H9 (cell line): Measurements from ENCODE around the gene OPHN1. TPM values are rescaled to one million over a fixed set of nuclear protein-coding genes. Genes with fewer than 3 reads are reported as not detected.

Source experiments
- DNase-seq: peaks from one replicate; pipeline ENCODE4 v3.0.0-alpha.2; 2017
- H2AFZ ChIP-seq: one replicate; pipeline ENCODE4 v1.6.1; 2013; ENCODE audit warnings: mild to moderate bottlenecking, low read length, control low read depth, moderate library complexity
- H2AK5ac ChIP-seq: 2 replicates; pipeline ENCODE4 v1.6.1; 2013; ENCODE audit warnings: low read length, control low read depth, mixed read lengths; ENCODE audit not compliant: insufficient read length
- H2BK120ac ChIP-seq: one replicate; pipeline ENCODE4 v1.6.1; 2013; ENCODE audit warnings: low read depth, mild to moderate bottlenecking, low read length, control low read depth, inconsistent platforms; ENCODE audit not compliant: poor library complexity, severe bottlenecking
- H2BK12ac ChIP-seq: 2 replicates; pipeline ENCODE4 v1.6.1; 2013; ENCODE audit warnings: low read length, control low read depth, mixed read lengths, low read depth; ENCODE audit not compliant: insufficient read length
- H2BK15ac ChIP-seq: 2 replicates; pipeline ENCODE4 v1.6.1; 2013; ENCODE audit warnings: low read depth, low read length, control low read depth
- H2BK20ac ChIP-seq: one replicate; pipeline ENCODE4 v1.6.1; 2013; ENCODE audit warnings: low read depth, mild to moderate bottlenecking, low read length, control low read depth, inconsistent platforms; ENCODE audit not compliant: poor library complexity, severe bottlenecking
- H2BK5ac ChIP-seq: 2 replicates; pipeline ENCODE4 v1.6.1; 2013; ENCODE audit warnings: low read length, control low read depth, mixed read lengths; ENCODE audit not compliant: insufficient read length
- H3K14ac ChIP-seq: 2 replicates; pipeline ENCODE4 v1.6.1; 2013; ENCODE audit warnings: low read length, control low read depth; ENCODE audit not compliant: insufficient read depth
- H3K18ac ChIP-seq: 2 replicates; pipeline ENCODE4 v1.6.1; 2013; ENCODE audit warnings: low read depth, mild to moderate bottlenecking, mixed read lengths, low read length, control low read depth; ENCODE audit not compliant: insufficient read length
- H3K23ac ChIP-seq: 2 replicates; pipeline ENCODE4 v1.6.1; 2013; ENCODE audit warnings: low read length, control low read depth, mixed read lengths, low read depth; ENCODE audit not compliant: insufficient read length
- H3K23me2 ChIP-seq: 2 replicates; pipeline ENCODE4 v1.6.1; 2013; ENCODE audit warnings: low read depth, mild to moderate bottlenecking, mixed read lengths, low read length, control low read depth; ENCODE audit not compliant: insufficient read length, poor library complexity, severe bottlenecking
- H3K27ac ChIP-seq: 2 replicates; pipeline ENCODE4 v1.5.1; 2013; ENCODE audit warnings: low read length, control low read depth, mixed read lengths, low read depth; ENCODE audit not compliant: insufficient read length
- H3K27me3 ChIP-seq: 2 replicates; pipeline ENCODE4 v1.6.1; 2013; ENCODE audit warnings: low read length, control low read depth, inconsistent platforms; ENCODE audit not compliant: insufficient read depth
- H3K4ac ChIP-seq: 2 replicates; pipeline ENCODE4 v1.6.1; 2013; ENCODE audit warnings: low read depth, mild to moderate bottlenecking, control low read depth, inconsistent platforms, low read length, moderate library complexity
- H3K4me1 ChIP-seq: 2 replicates; pipeline ENCODE4 v1.6.1; 2013; ENCODE audit warnings: low read length, control low read depth, inconsistent platforms; ENCODE audit not compliant: insufficient read depth
- H3K4me2 ChIP-seq: 2 replicates; pipeline ENCODE4 v1.6.1; 2013; ENCODE audit warnings: low read length, control low read depth, mixed read lengths; ENCODE audit not compliant: insufficient read length, insufficient read depth
- H3K56ac ChIP-seq: 2 replicates; pipeline ENCODE4 v1.6.1; 2013; ENCODE audit warnings: low read depth, mild to moderate bottlenecking, mixed read lengths, low read length, control low read depth; ENCODE audit not compliant: insufficient read length
- H3K79me1 ChIP-seq: 2 replicates; pipeline ENCODE4 v1.6.1; 2013; ENCODE audit warnings: low read depth, mild to moderate bottlenecking, moderate library complexity, low read length, control low read depth, inconsistent platforms; ENCODE audit not compliant: insufficient read depth, poor library complexity, severe bottlenecking
- H3K79me2 ChIP-seq: 2 replicates; pipeline ENCODE4 v1.6.1; 2013; ENCODE audit warnings: low read length, control low read depth, inconsistent platforms; ENCODE audit not compliant: insufficient read depth
- H3K9ac ChIP-seq: 2 replicates; pipeline ENCODE4 v1.6.1; 2013; ENCODE audit warnings: low read length, control low read depth, mixed read lengths; ENCODE audit not compliant: insufficient read length; ENCODE audit errors: extremely low read depth
- H3K9me3 ChIP-seq: one replicate; pipeline ENCODE4 v1.6.1; 2013; ENCODE audit warnings: low read depth, low read length, inconsistent platforms; ENCODE audit not compliant: control insufficient read depth
- H3T11ph ChIP-seq: one replicate; pipeline ENCODE4 v1.6.1; 2013; ENCODE audit warnings: mild to moderate bottlenecking, low read length, control low read depth, inconsistent platforms
- H4K20me1 ChIP-seq: one replicate; pipeline ENCODE4 v1.6.1; 2013; ENCODE audit not compliant: control insufficient read depth, insufficient read length, insufficient read depth
- H4K5ac ChIP-seq: 2 replicates; pipeline ENCODE4 v1.6.1; 2013; ENCODE audit warnings: low read depth, mild to moderate bottlenecking, mixed read lengths, low read length, control low read depth; ENCODE audit not compliant: insufficient read length
- H4K8ac ChIP-seq: replicated peaks from 2 replicates; pipeline ENCODE4 v1.6.1; 2013; ENCODE audit warnings: low read length, control low read depth, mixed read lengths, low read depth; ENCODE audit not compliant: insufficient read length
- H4K91ac ChIP-seq: 2 replicates; pipeline ENCODE4 v1.6.1; 2013; ENCODE audit warnings: low read depth, mild to moderate bottlenecking, moderate library complexity, mixed read lengths, low read length, control low read depth; ENCODE audit not compliant: insufficient read length
- H3K27ac Mint-ChIP-seq, 3 experiments: 2 replicates in 2 of 3; 3 replicates in 1 of 3; pipeline ENCODE4 v1.8.0; 2020 to 2021; ENCODE audit warnings: mixed read lengths in 3 of 3, mild to moderate bottlenecking in 1 of 3, moderate library complexity in 1 of 3
- H3K27me3 Mint-ChIP-seq: 2 replicates; pipeline ENCODE4 v1.8.0; 2021; ENCODE audit warnings: low read depth, mild to moderate bottlenecking, moderate library complexity, mixed read lengths
- H3K36me3 Mint-ChIP-seq, 3 experiments: 2 replicates in 2 of 3; 3 replicates in 1 of 3; pipeline ENCODE4 v1.8.0; 2020 to 2021; ENCODE audit warnings: low read depth in 3 of 3, mixed read lengths in 3 of 3; ENCODE audit not compliant: insufficient read depth in 1 of 3
- H3K4me1 Mint-ChIP-seq, 2 experiments: 2 replicates each; pipeline ENCODE4 v1.8.0; 2020; ENCODE audit warnings: mixed read lengths in 2 of 2
- H3K4me3 Mint-ChIP-seq, 2 experiments: 2 replicates in 1 of 2; 3 replicates in 1 of 2; pipeline ENCODE4 v1.8.0; 2020 to 2021; ENCODE audit warnings: mild to moderate bottlenecking in 2 of 2, mixed read lengths in 2 of 2, moderate library complexity in 1 of 2
- H3K9me3 Mint-ChIP-seq, 2 experiments: 2 replicates in 1 of 2; 3 replicates in 1 of 2; pipeline ENCODE4 v1.8.0; 2020; ENCODE audit warnings: mild to moderate bottlenecking in 2 of 2, mixed read lengths in 2 of 2, moderate library complexity in 1 of 2
- WGBS: extraction: QIAGEN DNeasy Blood & Tissue Kit; methylation state at CpG from one replicate; pipeline ENCODE4 v1.1.7; 2013; ENCODE audit warnings: missing lambda C conversion rate, low lambda C conversion rate, mixed read lengths; ENCODE audit not compliant: insufficient read length; ENCODE audit errors: extremely low coverage; 5-methylcytosine and 5-hydroxymethylcytosine counted together
- total RNA-seq: library from RNA; stranded (reverse); gene quantifications from 2 replicates; pipeline ENCODE4 v1.2.1, GENCODE V29; 2021
- TF ChIP-seq, protein P1 (sequence below): fragments of 200-600 bp; sonication (generic); conservative IDR thresholded peaks from 3 replicates; pipeline ENCODE4 v1.8.0; 2021; ENCODE audit warnings: antibody characterized with exemption, mild to moderate bottlenecking

The OPHN1 gene
- total RNA-seq, 1 experiment from 2014 or later: 1.5 TPM

DNA sequence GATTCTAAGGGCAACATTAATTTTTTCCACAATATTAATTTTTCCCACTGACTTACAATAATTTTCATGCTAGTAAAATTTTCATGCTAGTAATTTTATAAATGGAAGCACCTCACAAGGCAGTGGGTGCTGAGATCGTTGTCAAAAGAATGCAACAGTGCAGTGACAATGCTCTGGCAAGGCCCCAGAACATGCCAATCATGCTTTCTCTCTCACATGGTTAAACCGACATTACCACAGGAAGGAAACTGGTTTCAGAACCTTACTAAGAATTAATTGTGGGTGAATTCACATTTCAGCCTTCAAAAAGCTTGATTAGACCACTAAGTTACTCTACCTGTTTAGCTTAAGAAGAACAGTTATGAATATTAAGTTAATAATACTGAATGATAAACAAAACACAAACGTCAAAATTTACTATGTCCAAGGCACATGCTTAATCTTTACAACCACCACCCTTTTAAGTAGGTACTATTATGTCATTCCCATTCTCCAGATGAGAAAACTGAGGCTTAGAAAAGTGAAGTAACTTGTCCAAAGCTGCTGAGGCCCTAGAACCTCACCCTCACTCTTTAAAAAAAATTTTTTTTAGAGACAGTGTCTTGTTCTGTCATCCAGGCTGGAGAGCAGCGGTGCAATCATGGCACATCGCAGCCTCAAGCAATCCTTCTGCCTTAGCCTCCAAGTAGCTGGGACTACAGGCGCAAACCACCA, 10.0 kb upstream of the OPHN1 start:
- H2BK120ac ChIP-seq: no peak overlapping the region
- no peaks in the 10 kb centered on the region for H3K4me1 ChIP-seq
- no peak overlapping the region for H3K4me2 ChIP-seq
- no peak overlapping the region for H3K4ac ChIP-seq
- no peak overlapping the region for H3K27ac ChIP-seq
- no peak overlapping the region for H3K56ac ChIP-seq
- H2AFZ ChIP-seq: no peak overlapping the region
- H3K79me1 ChIP-seq: no peaks in the 10 kb centered on the region
- H3K9me3 Mint-ChIP-seq: peaks cover 54 to 61% of the 10 kb centered on the region in 2 experiments
- no peak overlapping the region for H3K18ac ChIP-seq
- H2BK15ac ChIP-seq: no peak overlapping the region
- no peak overlapping the region for H2AK5ac ChIP-seq
- H2BK12ac ChIP-seq: no peak overlapping the region
- no peaks in the 10 kb centered on the region for H3K23me2 ChIP-seq
- H3K4me3 Mint-ChIP-seq: no peak overlapping the region
- H2BK20ac ChIP-seq: no peak overlapping the region
- DNase-seq: no peak
- no peak overlapping the region for H3K27ac Mint-ChIP-seq
- H2BK5ac ChIP-seq: no peak overlapping the region
- H3K14ac ChIP-seq: no peak overlapping the region
- no peak overlapping the region for H4K8ac ChIP-seq
- no peaks in the 10 kb centered on the region for H4K20me1 ChIP-seq
- H3T11ph ChIP-seq: no peak overlapping the region
- H3K4me1 Mint-ChIP-seq: no peaks in the 10 kb centered on the region
- H4K5ac ChIP-seq: no peak overlapping the region
- TF ChIP-seq, protein P1, sequence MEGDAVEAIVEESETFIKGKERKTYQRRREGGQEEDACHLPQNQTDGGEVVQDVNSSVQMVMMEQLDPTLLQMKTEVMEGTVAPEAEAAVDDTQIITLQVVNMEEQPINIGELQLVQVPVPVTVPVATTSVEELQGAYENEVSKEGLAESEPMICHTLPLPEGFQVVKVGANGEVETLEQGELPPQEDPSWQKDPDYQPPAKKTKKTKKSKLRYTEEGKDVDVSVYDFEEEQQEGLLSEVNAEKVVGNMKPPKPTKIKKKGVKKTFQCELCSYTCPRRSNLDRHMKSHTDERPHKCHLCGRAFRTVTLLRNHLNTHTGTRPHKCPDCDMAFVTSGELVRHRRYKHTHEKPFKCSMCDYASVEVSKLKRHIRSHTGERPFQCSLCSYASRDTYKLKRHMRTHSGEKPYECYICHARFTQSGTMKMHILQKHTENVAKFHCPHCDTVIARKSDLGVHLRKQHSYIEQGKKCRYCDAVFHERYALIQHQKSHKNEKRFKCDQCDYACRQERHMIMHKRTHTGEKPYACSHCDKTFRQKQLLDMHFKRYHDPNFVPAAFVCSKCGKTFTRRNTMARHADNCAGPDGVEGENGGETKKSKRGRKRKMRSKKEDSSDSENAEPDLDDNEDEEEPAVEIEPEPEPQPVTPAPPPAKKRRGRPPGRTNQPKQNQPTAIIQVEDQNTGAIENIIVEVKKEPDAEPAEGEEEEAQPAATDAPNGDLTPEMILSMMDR: no peak
- H3K27me3 Mint-ChIP-seq: no peaks in the 10 kb centered on the region
- peaks cover 0 to 4% (median 0%) of the 10 kb centered on the region in 3 experiments; a peak in 2 of 7 replicates for H3K36me3 Mint-ChIP-seq
- WGBS: no CpG with 5 or more reads among the region's 6 CpGs
- H3K9ac ChIP-seq: no peak overlapping the region
- no peak overlapping the region for H3K23ac ChIP-seq
- no peaks in the 10 kb centered on the region for H3K27me3 ChIP-seq
- no peak overlapping the region for H4K91ac ChIP-seq
- no peaks in the 10 kb centered on the region for H3K79me2 ChIP-seq
- peaks cover 24% of the 10 kb centered on the region for H3K9me3 ChIP-seq
